PFSK-1 (cell line): ENCODE results near the gene IRAK1BP1.

Source experiments
- POLR2AphosphoS5 ChIP-seq: IDR thresholded peaks from 2 replicates; pipeline ENCODE4 v1.6.1; 2012; ENCODE audit warnings: low read depth, mild to moderate bottlenecking, control low read depth, low read length, moderate library complexity
- SIN3A ChIP-seq: IDR thresholded peaks from 2 replicates; pipeline ENCODE4 v1.6.1; 2012; ENCODE audit warnings: mild to moderate bottlenecking, low read length, moderate library complexity, borderline replicate concordance; ENCODE audit not compliant: insufficient read depth
- TAF1 ChIP-seq: IDR thresholded peaks from 2 replicates; pipeline ENCODE4 v1.6.1; 2012; ENCODE audit warnings: low read length, control low read depth, borderline replicate concordance; ENCODE audit not compliant: insufficient read depth
- TF ChIP-seq, protein P1 (sequence below), 2 experiments: IDR thresholded peaks; 2 replicates each; pipeline versions ENCODE4 v1.6.1 to v1.8.0; 2011 to 2012; ENCODE audit warnings: low read depth in 2 of 2, low read length in 2 of 2, control low read depth in 1 of 2, inconsistent platforms in 1 of 2, mild to moderate bottlenecking in 1 of 2, moderate library complexity in 1 of 2; ENCODE audit not compliant: insufficient read depth in 1 of 2

DNA sequence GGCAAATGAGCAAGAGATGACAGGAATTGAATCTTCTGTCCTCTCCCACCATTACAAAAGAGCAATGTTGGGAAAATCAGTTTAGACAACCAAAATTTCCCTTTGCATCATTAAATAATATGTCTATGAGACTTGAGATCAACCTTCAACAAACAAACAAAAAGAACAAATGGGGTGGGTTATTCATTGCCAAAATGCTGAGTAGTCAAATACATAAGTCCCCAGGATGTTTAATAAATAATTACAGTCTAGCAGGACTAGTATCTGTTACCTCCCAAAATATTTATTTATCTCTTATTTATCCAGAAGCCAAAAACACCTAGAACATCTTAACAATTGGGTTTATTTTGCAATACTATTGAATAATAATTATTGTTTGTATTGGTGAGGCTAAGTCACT lies 16.2 kb upstream of the IRAK1BP1 start:
- TF ChIP-seq, protein P1, sequence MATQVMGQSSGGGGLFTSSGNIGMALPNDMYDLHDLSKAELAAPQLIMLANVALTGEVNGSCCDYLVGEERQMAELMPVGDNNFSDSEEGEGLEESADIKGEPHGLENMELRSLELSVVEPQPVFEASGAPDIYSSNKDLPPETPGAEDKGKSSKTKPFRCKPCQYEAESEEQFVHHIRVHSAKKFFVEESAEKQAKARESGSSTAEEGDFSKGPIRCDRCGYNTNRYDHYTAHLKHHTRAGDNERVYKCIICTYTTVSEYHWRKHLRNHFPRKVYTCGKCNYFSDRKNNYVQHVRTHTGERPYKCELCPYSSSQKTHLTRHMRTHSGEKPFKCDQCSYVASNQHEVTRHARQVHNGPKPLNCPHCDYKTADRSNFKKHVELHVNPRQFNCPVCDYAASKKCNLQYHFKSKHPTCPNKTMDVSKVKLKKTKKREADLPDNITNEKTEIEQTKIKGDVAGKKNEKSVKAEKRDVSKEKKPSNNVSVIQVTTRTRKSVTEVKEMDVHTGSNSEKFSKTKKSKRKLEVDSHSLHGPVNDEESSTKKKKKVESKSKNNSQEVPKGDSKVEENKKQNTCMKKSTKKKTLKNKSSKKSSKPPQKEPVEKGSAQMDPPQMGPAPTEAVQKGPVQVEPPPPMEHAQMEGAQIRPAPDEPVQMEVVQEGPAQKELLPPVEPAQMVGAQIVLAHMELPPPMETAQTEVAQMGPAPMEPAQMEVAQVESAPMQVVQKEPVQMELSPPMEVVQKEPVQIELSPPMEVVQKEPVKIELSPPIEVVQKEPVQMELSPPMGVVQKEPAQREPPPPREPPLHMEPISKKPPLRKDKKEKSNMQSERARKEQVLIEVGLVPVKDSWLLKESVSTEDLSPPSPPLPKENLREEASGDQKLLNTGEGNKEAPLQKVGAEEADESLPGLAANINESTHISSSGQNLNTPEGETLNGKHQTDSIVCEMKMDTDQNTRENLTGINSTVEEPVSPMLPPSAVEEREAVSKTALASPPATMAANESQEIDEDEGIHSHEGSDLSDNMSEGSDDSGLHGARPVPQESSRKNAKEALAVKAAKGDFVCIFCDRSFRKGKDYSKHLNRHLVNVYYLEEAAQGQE (IDR thresholded peaks at IDR 0.05; ENCODE audit: insufficient read depth in 1 of 2, low read depth in 2 of 2, low read length in 2 of 2): no peak
- TF ChIP-seq POLR2AphosphoS5 (no peak), SIN3A (no peak), TAF1 (no peak)
